IMR-90 (cell line): ENCODE measurements around the gene FIGLA. TPM values are rescaled to one million over a fixed set of nuclear protein-coding genes. Genes with fewer than 3 reads are reported as not detected.

ENCODE experiments used
- ATAC-seq: fragments of 200-7000 bp; cut with Tn5 transposase; 2 replicates; pipeline ENCODE4 v1.9.1; 2020; ENCODE audit warnings: low read depth, mild to moderate bottlenecking, moderate library complexity
- BruUV-seq: library from RNA; stranded (reverse); fragments of 400-500 nt; replicated peaks from 2 replicates; lab custom pipeline; 2021; lab: Mats Ljungman, UMichigan
- CTCF ChIA-PET: fragments of 300-600 bp; formaldehyde crosslinking; extraction: SDS; loops from one replicate; lab custom pipeline; 2021; ENCODE audit warnings: antibody characterized with exemption; lab: Yijun Ruan, JAX
- POLR2A ChIA-PET: fragments of 300-600 bp; sonication (Branson Sonifier 250); formaldehyde crosslinking; loops from one replicate; lab custom pipeline; 2022; ENCODE audit warnings: antibody characterized with exemption; ENCODE audit not compliant: unreplicated experiment; lab: Charles Lee
- DNase-seq: peaks from one replicate; pipeline ENCODE4 v3.0.0; 2013
- H2AFZ ChIP-seq: replicated peaks from 2 replicates; pipeline ENCODE3; 2013; ENCODE audit warnings: low read length, mild to moderate bottlenecking; ENCODE audit not compliant: poor library complexity
- H2AK5ac ChIP-seq: 2 replicates; pipeline ENCODE4 v1.6.1; 2013; ENCODE audit warnings: low read depth, low read length, inconsistent platforms
- H2AK9ac ChIP-seq: replicated peaks from 2 replicates; pipeline ENCODE3; 2013; ENCODE audit warnings: mild to moderate bottlenecking, low read depth, low read length, moderate library complexity; ENCODE audit not compliant: poor library complexity
- H2BK120ac ChIP-seq: 2 replicates; pipeline ENCODE4 v1.6.1; 2013; ENCODE audit warnings: low read depth, low read length, inconsistent platforms
- H2BK15ac ChIP-seq: 3 replicates; pipeline ENCODE4 v1.6.1; 2013; ENCODE audit warnings: low read depth, low read length, inconsistent platforms
- H2BK20ac ChIP-seq: 2 replicates; pipeline ENCODE4 v1.6.1; 2013; ENCODE audit warnings: low read depth, mild to moderate bottlenecking, inconsistent platforms, low read length, moderate library complexity
- H2BK5ac ChIP-seq: 2 replicates; pipeline ENCODE4 v1.6.1; 2013; ENCODE audit warnings: mild to moderate bottlenecking, low read depth, low read length, inconsistent platforms; ENCODE audit not compliant: poor library complexity, severe bottlenecking
- H3K14ac ChIP-seq: replicated peaks from 2 replicates; pipeline ENCODE4 v1.6.1; 2013; ENCODE audit warnings: low read depth, low read length, inconsistent platforms
- H3K18ac ChIP-seq: 2 replicates; pipeline ENCODE4 v1.6.1; 2013; ENCODE audit warnings: low read depth, low read length, control low read depth
- H3K23ac ChIP-seq: 2 replicates; pipeline ENCODE4 v1.6.1; 2013; ENCODE audit warnings: low read depth, low read length, inconsistent platforms
- H3K27ac ChIP-seq: 2 replicates; pipeline ENCODE4 v1.5.1; 2013; ENCODE audit warnings: mild to moderate bottlenecking, control low read depth, low read length; ENCODE audit not compliant: insufficient read depth
- H3K27me3 ChIP-seq: 2 replicates; pipeline ENCODE4 v1.6.1; 2013; ENCODE audit warnings: low read length; ENCODE audit not compliant: control insufficient read depth, insufficient read depth
- H3K36me3 ChIP-seq: 2 replicates; pipeline ENCODE4 v1.6.1; 2013; ENCODE audit warnings: low read length, mixed read lengths; ENCODE audit not compliant: control insufficient read depth, insufficient read depth
- H3K4ac ChIP-seq: 2 replicates; pipeline ENCODE4 v1.6.1; 2013; ENCODE audit warnings: low read depth, low read length, inconsistent platforms
- H3K4me1 ChIP-seq: 2 replicates; pipeline ENCODE4 v1.6.1; 2013; ENCODE audit warnings: low read length, mixed read lengths; ENCODE audit not compliant: control insufficient read depth, insufficient read depth
- H3K4me2 ChIP-seq: 2 replicates; pipeline ENCODE4 v1.6.1; 2013; ENCODE audit warnings: low read depth, mild to moderate bottlenecking, control low read depth, low read length, moderate library complexity
- H3K4me3 ChIP-seq: 2 replicates; pipeline ENCODE4 v1.5.1; 2013; ENCODE audit warnings: low read depth, mild to moderate bottlenecking, control low read depth, low read length, moderate library complexity; ENCODE audit not compliant: insufficient read depth
- H3K56ac ChIP-seq: 2 replicates; pipeline ENCODE4 v1.6.1; 2013; ENCODE audit warnings: low read length, inconsistent platforms; ENCODE audit not compliant: insufficient read depth; ENCODE audit errors: extremely low read depth
- H3K79me1 ChIP-seq, 2 experiments: 2 replicates each; pipeline ENCODE4 v1.6.1; 2013; ENCODE audit warnings: low read length in 2 of 2, inconsistent platforms in 1 of 2, low read depth in 1 of 2
- H3K9ac ChIP-seq: 2 replicates; pipeline ENCODE4 v1.6.1; 2013; ENCODE audit warnings: low read depth, low read length, control low read depth
- H3K9me1 ChIP-seq: 2 replicates; pipeline ENCODE4 v1.6.1; 2013; ENCODE audit warnings: low read length, inconsistent platforms; ENCODE audit not compliant: insufficient read depth
- H3K9me3 ChIP-seq: 2 replicates; pipeline ENCODE4 v1.6.1; 2013; ENCODE audit warnings: low read length; ENCODE audit not compliant: control insufficient read depth, insufficient read depth
- H4K20me1 ChIP-seq: 2 replicates; pipeline ENCODE4 v1.6.1; 2013; ENCODE audit warnings: low read length, inconsistent platforms; ENCODE audit not compliant: insufficient read depth
- H4K5ac ChIP-seq: 2 replicates; pipeline ENCODE4 v1.6.1; 2013; ENCODE audit warnings: mild to moderate bottlenecking, low read depth, low read length, control low read depth
- H4K8ac ChIP-seq, 2 experiments: 2 replicates each; pipeline ENCODE4 v1.6.1; 2013; ENCODE audit warnings: low read depth in 2 of 2, low read length in 2 of 2, control low read depth in 1 of 2, inconsistent platforms in 1 of 2
- H4K91ac ChIP-seq: 2 replicates; pipeline ENCODE4 v1.6.1; 2013; ENCODE audit warnings: low read depth, low read length, inconsistent platforms; ENCODE audit not compliant: insufficient read depth
- BHLHE40 ChIP-seq: fragments of 150-350 bp; IDR thresholded peaks from 2 replicates; pipeline ENCODE4 v1.6.1; 2016; ENCODE audit warnings: mild to moderate bottlenecking, low read depth, low read length
- CEBPB ChIP-seq: IDR thresholded peaks from 2 replicates; pipeline ENCODE4 v1.6.1; 2012; ENCODE audit warnings: low read depth, low read length, improper control_type of control experiment
- CHD1 ChIP-seq: IDR thresholded peaks from 2 replicates; pipeline ENCODE4 v1.6.1; 2012; ENCODE audit warnings: low read depth, low read length, improper control_type of control experiment
- CTCF ChIP-seq: conservative IDR thresholded peaks from 2 replicates; pipeline ENCODE4 v1.5.1; 2012; ENCODE audit warnings: mild to moderate bottlenecking, low read depth, low read length, improper control_type of control experiment
- FOS ChIP-seq: fragments of 150-350 bp; IDR thresholded peaks from 2 replicates; pipeline ENCODE4 v1.6.1; 2016; ENCODE audit warnings: low read depth, low read length
- MAFK ChIP-seq: IDR thresholded peaks from 2 replicates; pipeline ENCODE4 v1.6.1; 2012; ENCODE audit warnings: low read depth, low read length, improper control_type of control experiment
- MAZ ChIP-seq: IDR thresholded peaks from 2 replicates; pipeline ENCODE4 v1.6.1; 2012; ENCODE audit warnings: low read depth, mild to moderate bottlenecking, low read length, improper control_type of control experiment, moderate library complexity, borderline replicate concordance
- MXI1 ChIP-seq: IDR thresholded peaks from 2 replicates; pipeline ENCODE4 v1.6.1; 2012; ENCODE audit warnings: low read depth, mild to moderate bottlenecking, low read length, moderate library complexity, borderline replicate concordance
- NFE2L2 ChIP-seq: fragments of 150-350 bp; IDR thresholded peaks from 2 replicates; pipeline ENCODE4 v1.6.1; 2016; ENCODE audit warnings: low read depth, mild to moderate bottlenecking, low read length
- POLR2A ChIP-seq: IDR thresholded peaks from 2 replicates; pipeline ENCODE4 v1.6.1; 2012; ENCODE audit warnings: mild to moderate bottlenecking, low read depth, low read length
- RAD21 ChIP-seq: IDR thresholded peaks from 2 replicates; pipeline ENCODE4 v1.6.1; 2012; ENCODE audit warnings: low read length, improper control_type of control experiment
- RCOR1 ChIP-seq: IDR thresholded peaks from 2 replicates; pipeline ENCODE4 v1.6.1; 2012; ENCODE audit warnings: mild to moderate bottlenecking, low read length, improper control_type of control experiment; ENCODE audit not compliant: insufficient replicate concordance
- RFX5 ChIP-seq: IDR thresholded peaks from 2 replicates; pipeline ENCODE4 v1.8.0; 2012; ENCODE audit warnings: low read depth, mild to moderate bottlenecking, low read length, moderate library complexity
- SMC3 ChIP-seq: fragments of 150-350 bp; IDR thresholded peaks from 2 replicates; pipeline ENCODE4 v1.6.1; 2016; ENCODE audit warnings: low read depth, mild to moderate bottlenecking, antibody characterized with exemption, low read length, moderate library complexity
- WGBS, 2 experiments: methylation state at CpG; one replicate each; pipeline versions ENCODE4 v1.1.5 to v1.1.7; 2013; ENCODE audit warnings: missing lambda C conversion rate in 2 of 2; ENCODE audit not compliant: insufficient read length in 1 of 2; ENCODE audit errors: extremely low coverage in 2 of 2; 5-methylcytosine and 5-hydroxymethylcytosine counted together
- dilution Hi-C: fragments of 300-500 bp; cut with HindIII; formaldehyde crosslinking; loops from one replicate; pipeline ENCODE4 v1.14.3; 2018; ENCODE audit warnings: low sequenced_read_pairs; ENCODE audit not compliant: unreplicated experiment
- in situ Hi-C: fragments of 300-500 bp; cut with MboI; formaldehyde crosslinking; loops from 3 replicates; pipeline ENCODE4 v1.14.3; 2019; ENCODE audit warnings: low sequenced_read_pairs, inconsistent platforms, mixed read lengths
- intact Hi-C: fragments of 100-400 bp; cut with micrococcal nuclease; formaldehyde crosslinking; loops from 2 replicates; pipeline ENCODE4 v1.10.0; 2022
- polyA plus RNA-seq, 3 experiments: library from polyadenylated mRNA; depleted of rRNA; stranded (reverse); fragments of >200 nt; gene quantifications; 2 replicates each; pipeline ENCODE4 v1.2.3, GENCODE V29; 2012; ENCODE audit warnings: low replicate concordance in 1 of 3
- total RNA-seq: library from RNA; depleted of rRNA; stranded (reverse); fragments of >200 nt; gene quantifications from 2 replicates; pipeline ENCODE4 v1.2.3, GENCODE V29; 2012
- TF ChIP-seq, protein P1 (sequence below): fragments of 150-350 bp; IDR thresholded peaks from 2 replicates; pipeline ENCODE4 v1.6.1; 2016; ENCODE audit warnings: low read depth, mild to moderate bottlenecking, low read length, moderate library complexity, borderline replicate concordance
- TF ChIP-seq, protein P2 (sequence below): fragments of 150-350 bp; IDR thresholded peaks from 2 replicates; pipeline ENCODE4 v1.6.1; 2017; ENCODE audit warnings: mild to moderate bottlenecking, antibody characterized with exemption, low read length, low read depth

FIGLA gene
- total and polyA plus RNA-seq, 2 of the 4 experiments (the other 2 are of a cell fraction), result not detected

DNA sequence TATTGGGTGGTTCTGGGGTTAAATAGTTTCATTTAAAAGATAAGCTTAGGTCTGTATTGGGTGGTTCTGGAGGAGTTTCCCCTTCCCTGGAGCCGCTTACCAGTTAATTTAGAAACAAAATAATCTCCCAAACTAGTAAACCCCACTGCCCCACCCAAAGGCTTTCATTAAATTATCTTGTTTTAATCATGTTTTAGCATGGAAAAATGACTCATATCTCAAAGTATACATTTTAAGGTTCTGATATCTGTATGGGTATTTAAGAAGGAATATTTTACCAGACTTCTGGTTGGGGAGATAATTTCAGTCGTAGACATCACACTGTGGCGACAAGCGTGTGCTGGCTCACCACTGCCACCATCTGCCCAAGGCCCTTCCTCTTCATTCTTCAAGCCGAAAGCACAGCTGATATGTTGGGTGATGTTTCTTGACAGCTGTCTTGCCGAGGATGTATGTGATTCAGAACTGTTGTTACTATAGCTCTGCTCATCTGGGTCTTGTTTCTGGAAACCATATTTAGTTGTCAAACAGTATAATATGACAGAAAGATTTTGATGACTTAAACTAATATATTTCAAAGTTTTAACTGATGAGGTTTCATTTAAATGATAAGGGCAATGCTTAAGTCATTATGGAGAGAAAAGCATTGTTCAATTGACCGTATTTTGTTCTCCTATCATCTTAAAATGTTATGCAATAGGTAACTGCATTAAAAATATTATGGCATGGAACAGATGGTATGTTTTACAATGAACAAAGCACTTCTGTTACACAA lies 5.1 kb downstream of the FIGLA start:
- no TSS peak for BruUV-seq
- Histone ChIP-seq H3K4me1 (no peaks in the 10 kb centered on the region), H2BK20ac (no peak overlapping the region), H3K27ac (no peak overlapping the region), H3K9ac (no peak overlapping the region), H2BK15ac (no peak overlapping the region), H3K4ac (no peak overlapping the region), H2BK120ac (no peak overlapping the region), H3K14ac (no peak overlapping the region), H3K23ac (no peak overlapping the region), H4K5ac (no peak overlapping the region), H2AK5ac (no peak overlapping the region), H4K20me1 (no peaks in the 10 kb centered on the region), H3K4me2 (no peak overlapping the region), H3K27me3 (peaks cover 19% of the 10 kb centered on the region), H4K8ac (no peak overlapping the region), H3K18ac (no peak overlapping the region), H2AK9ac (no peak overlapping the region), H3K4me3 (no peak overlapping the region), H3K79me1 (no peaks in the 10 kb centered on the region), H3K56ac (no peak overlapping the region), H2AFZ (no peak overlapping the region), H2BK5ac (no peak overlapping the region), H3K9me3 (no peaks in the 10 kb centered on the region), H4K91ac (no peak overlapping the region), H3K36me3 (no peaks in the 10 kb centered on the region), H3K9me1 (no peaks in the 10 kb centered on the region)
- TF ChIP-seq CTCF, result no peak
- TF ChIP-seq MAZ, result no peak
- no peak for TF ChIP-seq BHLHE40
- TF ChIP-seq, protein P1, sequence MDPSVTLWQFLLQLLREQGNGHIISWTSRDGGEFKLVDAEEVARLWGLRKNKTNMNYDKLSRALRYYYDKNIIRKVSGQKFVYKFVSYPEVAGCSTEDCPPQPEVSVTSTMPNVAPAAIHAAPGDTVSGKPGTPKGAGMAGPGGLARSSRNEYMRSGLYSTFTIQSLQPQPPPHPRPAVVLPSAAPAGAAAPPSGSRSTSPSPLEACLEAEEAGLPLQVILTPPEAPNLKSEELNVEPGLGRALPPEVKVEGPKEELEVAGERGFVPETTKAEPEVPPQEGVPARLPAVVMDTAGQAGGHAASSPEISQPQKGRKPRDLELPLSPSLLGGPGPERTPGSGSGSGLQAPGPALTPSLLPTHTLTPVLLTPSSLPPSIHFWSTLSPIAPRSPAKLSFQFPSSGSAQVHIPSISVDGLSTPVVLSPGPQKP, result no peak
- no peak for TF ChIP-seq MXI1
- no peak for TF ChIP-seq RAD21
- TF ChIP-seq FOS, result no peak
- TF ChIP-seq RFX5, result no peak
- TF ChIP-seq MAFK, result no peak
- no peak for TF ChIP-seq CEBPB
- TF ChIP-seq POLR2A, result no peak
- no peak for TF ChIP-seq CHD1
- no peak for TF ChIP-seq NFE2L2
- TF ChIP-seq, protein P2, sequence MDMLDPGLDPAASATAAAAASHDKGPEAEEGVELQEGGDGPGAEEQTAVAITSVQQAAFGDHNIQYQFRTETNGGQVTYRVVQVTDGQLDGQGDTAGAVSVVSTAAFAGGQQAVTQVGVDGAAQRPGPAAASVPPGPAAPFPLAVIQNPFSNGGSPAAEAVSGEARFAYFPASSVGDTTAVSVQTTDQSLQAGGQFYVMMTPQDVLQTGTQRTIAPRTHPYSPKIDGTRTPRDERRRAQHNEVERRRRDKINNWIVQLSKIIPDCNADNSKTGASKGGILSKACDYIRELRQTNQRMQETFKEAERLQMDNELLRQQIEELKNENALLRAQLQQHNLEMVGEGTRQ, result no peak
- no peak for TF ChIP-seq SMC3
- no peak for TF ChIP-seq RCOR1
- in situ Hi-C loops (no loop called here), intact Hi-C loops (no loop called here), dilution Hi-C loops (no loop called here)
- no CpG with 5 or more reads among the region's 7 CpGs for WGBS, 2 experiments
- ATAC-seq (no peak), DNase-seq (no peak)
- POLR2A ChIA-PET, result no interaction called here
- CTCF ChIA-PET, result interaction anchor here (0.5 kb wide), 1 partner anchor 130 kb away, joined by 4 read pairs; no protein-coding TSS in a partner anchor
